Measurements from ENCODE around the gene BLCAP. TPM values are rescaled to one million over a fixed set of nuclear protein-coding genes. Genes with fewer than 3 reads are reported as not detected.

BLCAP gene
- total and polyA plus RNA-seq, 4 donors, result 53.3 to 81.5 (median 55.2) TPM

GRCh38 chr20:37571033-37571432 is 43.4 kb upstream of the BLCAP start:
- no peak overlapping the region for H3K9ac ChIP-seq (ENCODE audit: insufficient read depth in 1 of 2, low read length in 2 of 2)
- 78% methylated on average over 6 of the region's 6 CpGs for WGBS, 2 donors
- H3K4me3 ChIP-seq, result no peak overlapping the region
- no peak for TF ChIP-seq CTCF (IDR thresholded peaks at IDR 0.05; ENCODE audit: control extremely low read depth, extremely low read depth)
- no peak overlapping the region for H3K27ac ChIP-seq (ENCODE audit: low read depth in 1 of 2, low read length in 1 of 2)
- ATAC-seq (ENCODE audit: insufficient read depth, low FRiP score) (no peak), DNase-seq (no peak)
- no peaks in the 10 kb centered on the region for H3K27me3 ChIP-seq (ENCODE audit: control insufficient read depth in 3 of 3, insufficient read depth in 3 of 3, low read length in 2 of 3)
- H3K9me3 ChIP-seq (ENCODE audit: control insufficient read depth in 4 of 4, insufficient read depth in 3 of 4, low read length in 3 of 4), result peaks cover 0 to 1% (median 0%) of the 10 kb centered on the region in 4 donors
- H3K36me3 ChIP-seq (ENCODE audit: control insufficient read depth in 4 of 4, insufficient read depth in 4 of 4, low read length in 4 of 4), result no peaks in the 10 kb centered on the region
- peaks cover 0 to 14% (median 8%) of the 10 kb centered on the region in 5 donors for H3K4me1 ChIP-seq (ENCODE audit: control insufficient read depth in 5 of 5, insufficient read depth in 5 of 5, low read length in 5 of 5)

GRCh38 chr20:37570419-37570818 is 42.7 kb upstream of the BLCAP start:
- DNase-seq (no peak), ATAC-seq (ENCODE audit: insufficient read depth, low FRiP score) (no peak)
- H3K27me3 ChIP-seq (ENCODE audit: control insufficient read depth in 3 of 3, insufficient read depth in 3 of 3, low read length in 2 of 3), result no peaks in the 10 kb centered on the region
- no peak overlapping the region for H3K4me3 ChIP-seq
- peaks cover 0 to 18% (median 8%) of the 10 kb centered on the region in 5 donors for H3K4me1 ChIP-seq (ENCODE audit: control insufficient read depth in 5 of 5, insufficient read depth in 5 of 5, low read length in 5 of 5)
- H3K27ac ChIP-seq (ENCODE audit: low read depth in 1 of 2, low read length in 1 of 2), result no peak overlapping the region
- no peak overlapping the region for H3K9ac ChIP-seq (ENCODE audit: insufficient read depth in 1 of 2, low read length in 2 of 2)
- TF ChIP-seq CTCF (IDR thresholded peaks at IDR 0.05; ENCODE audit: control extremely low read depth, extremely low read depth), result no peak
- peaks cover 0 to 1% (median 0%) of the 10 kb centered on the region in 4 donors for H3K9me3 ChIP-seq (ENCODE audit: control insufficient read depth in 4 of 4, insufficient read depth in 3 of 4, low read length in 3 of 4)
- WGBS, 2 donors, result 83 to 85% methylated on average over 1 of the region's 1 CpG
- H3K36me3 ChIP-seq (ENCODE audit: control insufficient read depth in 4 of 4, insufficient read depth in 4 of 4, low read length in 4 of 4), result no peaks in the 10 kb centered on the region

- ATAC-seq (ENCODE audit: insufficient read depth, low FRiP score), result no peak
- 5 to 6% methylated on average over 13 of the region's 13 CpGs for WGBS, 2 donors
These were observed 40.3 kb upstream of the BLCAP start for GRCh38 chr20:37567671-37568588.

More at GRCh38 chr20:37567671-37568588, 40.3 kb upstream of the BLCAP start:
- Histone ChIP-seq H3K27ac (ENCODE audit: low read depth in 1 of 2, low read length in 1 of 2) (no peak overlapping the region), H3K9me3 (ENCODE audit: control insufficient read depth in 4 of 4, insufficient read depth in 3 of 4, low read length in 3 of 4) (peaks cover 0 to 1% (median 0%) of the 10 kb centered on the region in 4 donors), H3K4me3 (no peak overlapping the region), H3K9ac (ENCODE audit: insufficient read depth in 1 of 2, low read length in 2 of 2) (no peak overlapping the region), H3K27me3 (ENCODE audit: control insufficient read depth in 3 of 3, insufficient read depth in 3 of 3, low read length in 2 of 3) (peaks cover 0 to 5% (median 0%) of the 10 kb centered on the region in 3 donors), H3K36me3 (ENCODE audit: control insufficient read depth in 4 of 4, insufficient read depth in 4 of 4, low read length in 4 of 4) (no peaks in the 10 kb centered on the region), H3K4me1 (ENCODE audit: control insufficient read depth in 5 of 5, insufficient read depth in 5 of 5, low read length in 5 of 5) (peaks cover 0 to 25% (median 8%) of the 10 kb centered on the region in 5 donors)
- TF ChIP-seq CTCF (IDR thresholded peaks at IDR 0.05; ENCODE audit: control extremely low read depth, extremely low read depth), result no peak
- DNase-seq, result peak; percentile 89 to 94 (median 91)
